Muscle of arm (tissue), 12 donors: ENCODE results near the gene DYRK4. TPM values are rescaled to one million over a fixed set of nuclear protein-coding genes. Genes with fewer than 3 reads are reported as not detected.
A peak's percentile ranks its signal among the peaks of the same experiment; 100 is the strongest.

Source experiments
- DNase-seq: peaks from one replicate; pipeline ENCODE4 v3.0.0-alpha.2; 2013
- polyA plus RNA-seq, 12 donors: library from polyadenylated mRNA; unstranded; fragments of 120-200 nt; gene quantifications; one replicate each; pipeline ENCODE4 v1.2.1, GENCODE V29; 2013; ENCODE audit not compliant: insufficient read length in 12 of 12

The DYRK4 gene
- polyA plus RNA-seq, 12 donors = 15.2 to 33.2 (median 19.3) TPM; not detected in 2

DNA sequence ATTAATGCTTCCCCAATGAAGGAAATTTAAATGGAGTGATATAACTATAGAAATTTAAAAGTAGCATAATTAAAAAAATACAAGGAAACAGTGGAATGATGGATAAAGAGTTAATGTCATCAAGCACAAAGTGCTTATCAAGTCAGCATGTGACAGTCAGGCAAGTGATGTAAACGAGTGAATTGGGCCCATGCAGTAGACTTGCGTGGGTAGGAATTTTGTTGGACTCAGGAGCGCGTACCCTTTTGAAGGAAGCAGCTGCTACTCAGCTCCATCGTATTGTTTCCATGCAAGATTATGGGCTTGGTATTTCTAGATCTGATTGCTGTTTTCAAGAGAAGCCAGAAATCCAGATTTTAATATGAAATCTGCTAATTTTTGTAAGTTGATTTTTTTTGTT lies 4.4 kb upstream of the DYRK4 start:
- DNase-seq = no peak

GRCh38 chr12:4558171-4558570 lies 3.8 kb upstream of the DYRK4 start:
- no peak for DNase-seq

- no peak for DNase-seq
These were observed 1.3 kb downstream of the DYRK4 start for GRCh38 chr12:4563336-4563735.

GRCh38 chr12:4564818-4565217 lies 2.8 kb downstream of the DYRK4 start:
- DNase-seq = no peak

GRCh38 chr12:4566474-4566873 lies 4.5 kb downstream of the DYRK4 start:
- no peak for DNase-seq

- DNase-seq = peak; percentile 21
These were observed 5.3 kb downstream of the DYRK4 start for GRCh38 chr12:4567073-4567881.

DNA sequence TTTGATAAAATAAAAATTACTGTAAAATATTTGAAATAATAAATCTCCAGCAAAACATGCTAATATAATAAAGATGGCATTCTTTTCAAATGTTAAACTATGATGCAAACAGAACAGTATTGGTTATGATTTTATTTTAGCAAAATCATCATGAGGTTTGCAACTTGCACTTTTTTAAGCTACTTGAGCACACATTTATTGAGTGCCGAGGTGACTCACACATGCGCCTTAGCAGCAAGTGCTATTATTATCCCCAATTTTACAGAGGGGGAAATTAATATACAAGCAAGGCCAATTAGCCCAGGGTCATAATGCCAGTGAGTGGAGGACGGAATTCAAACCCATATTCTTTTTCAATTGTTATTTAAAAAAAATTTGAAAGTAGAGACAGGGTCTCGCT lies 7.3 kb downstream of the DYRK4 start:
- DNase-seq = no peak

GRCh38 chr12:4572680-4573079 lies 10.7 kb downstream of the DYRK4 start:
- DNase-seq = no peak

DNA sequence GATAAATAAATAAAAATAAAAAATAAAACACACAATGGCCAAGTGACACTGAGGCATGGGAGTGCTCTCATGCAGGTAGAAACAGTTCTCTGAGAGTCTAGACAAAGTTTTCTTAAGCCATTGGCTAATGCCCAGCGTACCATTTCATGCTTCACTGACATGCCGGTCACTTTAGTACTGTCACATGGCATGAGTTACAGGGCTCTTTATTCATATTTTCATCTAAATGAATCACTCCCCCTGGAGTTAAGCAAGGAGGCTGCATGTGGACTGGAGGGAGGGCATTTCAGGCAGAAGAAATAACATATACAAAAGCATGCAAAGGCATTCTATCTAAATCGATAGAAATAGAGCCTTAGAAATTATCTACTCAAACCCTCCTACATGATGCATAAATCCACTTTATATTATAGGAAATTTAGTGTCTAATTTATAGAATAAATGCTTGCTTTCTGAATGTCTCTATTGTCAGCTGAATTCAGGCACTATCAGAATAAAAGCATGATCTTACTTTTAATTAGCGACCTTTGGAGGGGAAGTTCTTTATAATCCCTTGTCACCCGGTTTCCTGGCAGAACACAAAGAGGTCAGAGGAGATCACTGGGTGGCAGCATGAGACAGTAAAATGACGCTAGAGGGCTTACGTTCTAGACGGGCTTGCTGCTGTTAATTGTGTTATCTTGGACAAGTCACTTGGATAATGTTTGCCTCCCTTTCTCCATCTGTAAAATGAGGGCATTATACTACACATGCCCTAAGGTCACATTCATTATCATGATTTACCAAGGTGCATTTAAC lies 17.5 kb downstream of the DYRK4 start:
- no peak for DNase-seq

DNA sequence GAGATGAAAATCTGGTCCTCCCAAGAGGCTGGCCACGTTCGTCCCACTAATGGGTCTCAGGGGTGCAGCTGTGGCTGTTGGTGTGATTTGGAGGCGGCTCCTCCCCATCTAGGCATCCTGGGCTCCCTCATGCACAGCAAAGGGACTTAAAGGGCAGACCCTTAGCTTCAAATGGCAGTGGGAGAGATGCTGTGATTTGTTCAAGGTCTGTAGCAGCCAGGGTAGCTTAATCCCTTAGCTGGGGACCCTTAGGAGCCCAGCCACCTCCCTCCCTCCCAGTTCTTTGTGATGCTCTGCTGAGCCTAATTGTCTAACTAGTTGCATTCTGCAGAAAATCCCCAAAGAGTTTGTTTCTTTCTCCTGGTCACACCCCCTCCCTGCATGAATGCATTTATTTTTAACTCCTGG lies 18.3 kb downstream of the DYRK4 start:
- DNase-seq = no peak

DNA sequence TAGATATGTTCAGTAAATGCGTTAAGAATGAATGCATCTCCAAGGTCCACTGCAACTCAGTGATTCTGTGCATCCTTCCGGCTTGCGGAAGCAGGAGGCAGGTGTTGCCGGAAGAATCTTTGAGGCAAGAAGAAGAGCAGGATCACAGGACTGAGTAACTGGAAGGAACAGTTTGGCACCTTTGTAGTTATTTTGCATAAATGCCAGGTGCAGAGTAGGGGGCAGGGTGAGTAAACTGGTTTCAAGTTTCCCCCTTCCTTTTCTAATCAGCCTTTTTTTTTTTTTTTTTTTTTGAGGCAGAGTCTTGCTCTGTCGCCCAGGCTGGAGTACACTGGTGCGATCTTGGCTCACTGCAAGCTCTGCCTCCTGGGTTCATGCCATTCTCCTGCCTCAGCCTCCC lies 22.3 kb downstream of the DYRK4 start:
- DNase-seq = no peak

DNA sequence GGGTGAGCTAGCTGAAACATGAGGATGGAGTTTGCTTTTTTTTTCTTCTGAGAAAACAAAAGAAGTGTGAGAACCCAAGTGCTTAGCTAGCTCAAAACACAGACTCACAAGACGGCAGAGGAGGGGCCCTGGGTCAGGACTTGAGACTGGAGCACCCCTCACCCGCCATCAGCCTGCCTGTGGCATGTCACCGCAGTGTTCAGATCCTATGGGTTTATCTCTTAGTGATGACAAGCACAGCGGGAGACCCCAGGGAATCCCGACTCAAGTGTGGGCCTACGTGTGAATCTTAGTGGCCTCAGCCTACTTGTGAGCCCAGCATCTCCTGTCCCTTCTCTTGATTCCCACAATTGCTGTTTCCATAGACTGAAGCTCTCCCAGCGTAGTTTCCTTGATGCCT lies 22.9 kb downstream of the DYRK4 start:
- DNase-seq = no peak

DNA sequence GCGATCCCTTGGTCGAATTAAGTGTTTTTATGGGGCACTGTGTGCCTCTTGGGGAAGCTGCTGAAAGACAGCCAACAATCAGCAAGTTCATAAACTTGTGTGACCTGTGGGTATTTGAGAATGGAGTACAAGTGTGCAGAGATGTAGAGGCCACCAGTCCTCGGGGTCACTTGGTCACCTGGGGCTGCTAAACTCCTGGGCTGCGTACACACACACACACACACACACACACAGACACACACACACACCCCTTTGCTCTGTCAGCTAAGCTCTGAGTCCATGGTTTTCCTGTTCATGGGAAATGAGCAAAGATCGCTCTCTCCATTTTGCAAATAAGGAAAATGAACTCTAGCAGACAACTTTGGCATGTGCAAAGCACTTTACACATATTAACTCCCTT lies 24.5 kb downstream of the DYRK4 start:
- DNase-seq = no peak

DNA sequence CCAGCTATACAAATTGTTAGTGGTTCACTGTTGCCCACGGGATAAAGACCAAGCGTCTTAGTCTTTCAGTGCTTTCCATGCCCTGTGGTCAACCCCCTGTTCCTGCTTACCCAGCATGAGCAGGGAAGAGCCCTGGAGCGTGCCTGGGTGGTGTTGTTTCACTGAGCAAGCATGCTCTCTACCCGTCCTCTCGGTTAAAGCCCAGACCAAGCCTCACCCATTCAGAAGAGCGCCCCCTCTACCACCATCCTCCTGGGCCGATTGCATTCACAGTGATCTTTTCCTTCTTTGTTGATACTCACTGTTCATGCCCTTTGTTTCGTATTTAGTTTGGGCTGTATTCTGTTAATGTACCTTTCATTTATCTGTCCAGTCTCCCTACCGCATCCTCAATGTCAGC lies 25.1 kb downstream of the DYRK4 start:
- DNase-seq = no peak

DNA sequence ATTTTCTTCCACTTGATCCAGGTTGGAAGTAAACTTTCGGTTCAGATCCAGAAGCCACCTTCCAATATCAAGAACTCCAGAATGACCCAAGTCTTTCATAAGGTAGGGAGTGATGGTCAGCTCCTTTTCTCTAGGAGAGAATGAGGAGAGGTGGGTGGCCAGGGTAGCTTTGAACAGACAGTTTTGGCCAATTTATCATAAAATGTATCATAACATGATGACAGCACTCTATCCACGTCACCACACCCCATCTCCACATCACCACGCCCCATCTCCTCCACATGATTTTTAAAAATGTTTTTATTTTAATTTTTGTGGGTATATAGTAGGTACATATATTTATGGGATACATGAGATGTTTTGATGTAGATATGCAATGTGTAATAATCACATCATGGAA lies 26.9 kb downstream of the DYRK4 start:
- no peak for DNase-seq

DNA sequence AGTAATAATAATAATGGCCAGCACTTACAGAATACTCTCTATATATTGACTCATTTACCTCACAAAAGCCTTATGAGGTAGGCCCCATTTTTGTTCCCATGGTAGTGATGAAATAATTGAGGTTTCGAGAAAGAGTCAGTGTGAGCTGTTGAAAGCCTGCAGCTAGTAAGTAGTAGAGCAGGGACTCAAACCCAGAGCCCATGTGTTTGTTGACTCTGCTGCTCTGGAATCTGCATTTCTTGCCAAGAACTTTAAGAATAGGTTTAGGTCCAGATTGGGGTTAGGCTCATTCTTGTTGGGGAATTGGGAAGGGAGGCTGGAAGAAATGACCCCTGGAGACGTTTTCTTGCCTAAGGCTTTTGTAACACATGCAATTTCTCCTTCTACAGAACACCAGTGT lies 27.9 kb downstream of the DYRK4 start:
- no peak for DNase-seq

- DNase-seq = no peak
These were observed 29.2 kb downstream of the DYRK4 start for GRCh38 chr12:4591180-4591687.

GRCh38 chr12:4595881-4596280 lies 33.9 kb downstream of the DYRK4 start:
- DNase-seq = no peak

DNA sequence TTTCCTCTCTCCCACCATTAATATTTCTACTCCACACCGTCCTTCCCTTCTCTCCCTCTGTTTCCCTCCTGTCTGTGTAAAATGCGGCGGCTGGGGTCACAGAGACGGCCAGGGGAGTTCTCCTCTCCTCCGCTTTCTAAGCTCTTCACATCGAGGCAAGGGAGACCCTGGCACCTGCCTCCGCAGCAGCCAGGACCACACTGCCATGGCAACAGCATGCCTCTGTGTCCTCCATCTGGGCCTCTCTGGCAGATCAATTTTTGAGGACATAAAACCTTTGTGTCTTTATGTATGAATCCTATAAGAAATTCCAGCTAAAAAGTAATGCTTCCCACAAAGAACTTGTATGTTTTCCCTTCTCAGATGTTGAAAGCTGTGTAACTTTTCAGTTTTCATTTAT lies 41.4 kb downstream of the DYRK4 start:
- DNase-seq = no peak

GRCh38 chr12:4603946-4604345 lies 41.9 kb downstream of the DYRK4 start:
- DNase-seq = no peak

DNA sequence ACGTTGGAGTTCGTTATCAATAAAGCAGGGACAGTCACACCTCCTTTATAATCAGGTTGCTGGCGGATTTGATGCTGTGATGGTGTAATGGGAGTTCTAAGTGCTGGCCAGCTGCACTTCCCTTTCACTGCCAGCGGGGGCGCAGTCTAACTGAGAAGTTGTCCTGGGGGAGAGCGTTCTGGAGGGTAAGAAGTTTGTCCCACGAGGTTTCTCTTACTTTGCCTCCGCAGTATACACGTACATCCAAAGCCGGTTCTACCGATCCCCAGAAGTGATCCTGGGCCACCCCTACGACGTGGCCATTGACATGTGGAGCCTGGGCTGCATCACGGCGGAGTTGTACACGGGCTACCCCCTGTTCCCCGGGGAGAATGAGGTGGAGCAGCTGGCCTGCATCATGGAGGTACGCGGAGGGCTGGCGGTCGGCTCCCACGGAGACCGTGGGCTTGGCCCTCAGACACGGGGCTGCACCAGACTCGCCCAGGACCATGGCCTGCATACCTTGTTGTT lies 42.7 kb downstream of the DYRK4 start:
- DNase-seq = peak; percentile 53

DNA sequence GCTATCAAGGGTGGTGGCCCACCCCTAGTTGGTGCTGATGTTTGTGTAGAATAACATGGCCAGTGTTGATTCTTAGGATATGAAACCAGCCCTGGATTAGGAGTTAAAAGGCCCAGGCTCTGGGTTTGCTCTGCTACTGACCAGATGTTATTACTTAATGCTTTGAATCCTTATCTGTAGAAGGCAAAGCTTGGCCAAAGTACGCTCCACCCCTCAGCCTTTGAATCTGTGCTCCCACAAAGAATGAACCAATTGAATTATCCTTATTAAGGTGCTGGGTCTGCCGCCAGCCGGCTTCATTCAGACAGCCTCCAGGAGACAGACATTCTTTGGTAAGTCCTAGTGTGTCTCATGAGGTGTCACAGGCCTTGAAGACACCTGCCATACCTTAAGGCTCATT lies 45.0 kb downstream of the DYRK4 start:
- DNase-seq = no peak

DNA sequence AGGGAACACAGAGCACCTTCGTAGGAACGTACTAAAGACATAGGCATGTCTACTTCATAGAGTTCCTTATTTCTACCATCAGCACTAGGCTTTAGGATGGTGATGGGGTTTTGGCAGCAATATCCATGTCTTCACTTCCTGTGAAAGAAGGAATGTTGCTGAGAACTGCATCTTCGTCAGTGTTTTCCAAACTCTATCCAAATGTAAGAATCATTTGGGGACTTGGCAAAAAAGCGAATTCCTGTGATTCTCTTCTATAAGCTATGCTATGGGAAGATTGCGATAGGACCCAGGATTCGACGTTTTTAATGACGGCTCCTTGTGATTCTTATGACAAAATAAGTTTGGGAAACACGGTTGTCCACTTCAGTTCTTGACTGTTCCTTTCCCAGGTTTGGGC lies 47.1 kb downstream of the DYRK4 start:
- no peak for DNase-seq
